GM10248 (cell line): ENCODE measurements around the gene SUMF1.

ENCODE experiments used
- CTCF ChIA-PET: fragments of 300-600 bp; sonication (Branson Sonifier 250); formaldehyde crosslinking; extraction: SDS; loops from one replicate; lab custom pipeline; 2021; ENCODE audit warnings: antibody characterized with exemption; lab: Yijun Ruan, JAX
- POLR2A ChIA-PET: fragments of 350-650 bp; sonication (Branson Sonifier 250); formaldehyde crosslinking; extraction: SDS; loops from one replicate; lab custom pipeline; 2020; ENCODE audit warnings: antibody characterized with exemption; lab: Yijun Ruan, JAX
- DNase-seq: peaks from one replicate; pipeline ENCODE4 v3.0.0; 2012; ENCODE audit errors: extremely low spot score
- TF ChIP-seq, protein P1 (sequence below): IDR thresholded peaks from 2 replicates; pipeline ENCODE4 v1.5.1; 2012; ENCODE audit warnings: mild to moderate bottlenecking, low read depth; ENCODE audit errors: extremely low read depth, missing control alignments, control extremely low read depth

SUMF1 gene

DNA sequence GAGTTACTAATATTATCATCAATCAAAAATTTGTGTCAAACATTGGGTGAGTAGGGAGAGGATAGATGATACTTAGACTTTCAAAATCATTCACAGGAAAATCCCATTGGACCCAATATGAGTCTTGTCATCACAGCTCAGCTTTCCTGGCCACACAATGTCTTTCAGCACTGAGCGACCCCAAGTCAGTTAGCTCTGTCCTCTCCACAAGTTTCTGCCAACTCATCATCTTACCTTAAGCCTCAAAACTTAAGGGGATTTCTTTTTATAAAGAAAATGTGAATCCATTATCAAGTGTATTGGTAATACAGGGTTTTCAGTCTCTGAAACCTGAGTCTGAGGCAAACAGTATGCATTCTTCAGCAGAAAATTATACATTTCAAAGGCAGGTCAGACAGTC lies 55.8 kb downstream of the SUMF1 start:
- DNase-seq: no peak
- POLR2A ChIA-PET: no interaction called here
- TF ChIP-seq, protein P1, sequence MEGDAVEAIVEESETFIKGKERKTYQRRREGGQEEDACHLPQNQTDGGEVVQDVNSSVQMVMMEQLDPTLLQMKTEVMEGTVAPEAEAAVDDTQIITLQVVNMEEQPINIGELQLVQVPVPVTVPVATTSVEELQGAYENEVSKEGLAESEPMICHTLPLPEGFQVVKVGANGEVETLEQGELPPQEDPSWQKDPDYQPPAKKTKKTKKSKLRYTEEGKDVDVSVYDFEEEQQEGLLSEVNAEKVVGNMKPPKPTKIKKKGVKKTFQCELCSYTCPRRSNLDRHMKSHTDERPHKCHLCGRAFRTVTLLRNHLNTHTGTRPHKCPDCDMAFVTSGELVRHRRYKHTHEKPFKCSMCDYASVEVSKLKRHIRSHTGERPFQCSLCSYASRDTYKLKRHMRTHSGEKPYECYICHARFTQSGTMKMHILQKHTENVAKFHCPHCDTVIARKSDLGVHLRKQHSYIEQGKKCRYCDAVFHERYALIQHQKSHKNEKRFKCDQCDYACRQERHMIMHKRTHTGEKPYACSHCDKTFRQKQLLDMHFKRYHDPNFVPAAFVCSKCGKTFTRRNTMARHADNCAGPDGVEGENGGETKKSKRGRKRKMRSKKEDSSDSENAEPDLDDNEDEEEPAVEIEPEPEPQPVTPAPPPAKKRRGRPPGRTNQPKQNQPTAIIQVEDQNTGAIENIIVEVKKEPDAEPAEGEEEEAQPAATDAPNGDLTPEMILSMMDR: no peak
- CTCF ChIA-PET: interaction anchor here (1.1 to 1.3 kb wide), 2 partner anchors 12 to 26 kb away, joined by 3 to 4 read pairs; no protein-coding TSS in a partner anchor

DNA sequence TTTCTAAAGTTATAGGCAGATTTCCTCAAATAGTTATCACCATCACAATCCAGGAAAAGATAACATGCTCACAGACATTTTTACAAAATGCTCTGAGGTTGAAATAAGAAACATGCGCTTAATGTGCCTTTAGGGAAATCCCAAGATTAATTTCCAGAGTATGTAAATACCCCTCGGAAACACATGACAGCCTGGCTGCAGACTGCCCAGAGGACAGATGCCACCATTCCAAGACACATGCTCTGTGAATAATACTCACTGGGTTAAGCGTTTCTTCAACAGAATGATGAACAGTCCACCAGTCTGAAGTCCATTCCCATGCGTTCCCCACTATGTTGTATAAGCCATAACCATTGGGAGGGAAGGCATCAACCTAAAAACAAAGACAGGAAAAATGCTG lies 56.5 kb downstream of the SUMF1 start:
- ChIA-PET POLR2A (no interaction called here), CTCF (interaction anchor here (1.1 kb wide), 1 partner anchor 27 kb away, joined by 3 read pairs; no protein-coding TSS in a partner anchor)
- no peak for DNase-seq
- TF ChIP-seq, protein P1: no peak

DNA sequence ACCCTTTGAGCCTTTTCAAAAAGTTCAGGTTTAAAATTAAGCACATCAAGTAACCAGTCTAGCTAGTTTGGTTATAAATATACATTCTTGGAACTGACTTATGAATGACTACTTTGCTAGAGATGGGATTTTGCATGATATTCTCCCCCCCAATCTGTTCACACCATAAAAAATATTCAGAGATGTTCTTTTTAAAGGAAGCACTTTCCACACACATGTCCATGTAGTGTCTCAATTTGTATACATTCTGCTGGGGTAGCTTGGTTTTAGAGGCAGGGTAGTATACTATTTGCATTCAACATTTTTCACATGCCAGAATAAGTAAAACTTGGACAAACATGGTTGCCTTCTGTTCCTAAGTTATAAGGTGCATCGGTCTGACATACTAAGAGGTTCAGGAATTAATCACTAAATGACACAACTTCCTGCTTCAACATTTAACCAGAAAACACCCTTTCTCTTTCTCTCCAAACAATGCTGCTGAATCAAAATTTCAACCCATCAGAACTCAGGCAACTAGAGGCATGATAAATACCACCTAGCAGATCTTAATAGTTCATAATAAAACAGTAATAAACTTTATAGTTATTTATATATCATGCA lies 57.0 kb downstream of the SUMF1 start:
- POLR2A ChIA-PET: no interaction called here
- peak; percentile 15 for DNase-seq
- CTCF ChIA-PET: interaction anchor here (1.1 to 3.1 kb wide), 4 partner anchors 11 to 59 kb away, joined by 3 to 14 read pairs (median 3); no protein-coding TSS in a partner anchor
- TF ChIP-seq, protein P1: no peak

DNA sequence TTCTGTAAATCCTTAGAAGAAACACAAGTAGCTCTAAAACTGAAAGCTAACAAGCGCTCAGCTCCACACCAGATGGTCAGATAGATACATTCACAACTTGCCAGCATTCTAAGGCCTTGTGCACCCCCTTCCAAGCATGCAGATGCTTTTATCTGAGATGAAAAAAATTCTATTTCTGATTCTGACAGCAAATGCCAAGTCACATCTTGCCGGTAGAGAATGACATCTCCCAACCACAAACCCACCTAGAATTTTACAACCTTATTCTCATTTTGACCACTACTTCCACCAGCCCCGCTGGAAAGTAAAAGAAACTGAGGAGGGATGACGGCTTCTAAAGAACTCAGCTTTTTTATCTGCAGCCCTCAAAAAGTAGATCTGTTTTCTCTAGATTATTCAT lies 57.7 kb downstream of the SUMF1 start:
- CTCF ChIA-PET: interaction anchor here (1.2 to 3.1 kb wide), 4 partner anchors 11 to 60 kb away, joined by 3 to 14 read pairs (median 4); no protein-coding TSS in a partner anchor
- POLR2A ChIA-PET: no interaction called here

DNA sequence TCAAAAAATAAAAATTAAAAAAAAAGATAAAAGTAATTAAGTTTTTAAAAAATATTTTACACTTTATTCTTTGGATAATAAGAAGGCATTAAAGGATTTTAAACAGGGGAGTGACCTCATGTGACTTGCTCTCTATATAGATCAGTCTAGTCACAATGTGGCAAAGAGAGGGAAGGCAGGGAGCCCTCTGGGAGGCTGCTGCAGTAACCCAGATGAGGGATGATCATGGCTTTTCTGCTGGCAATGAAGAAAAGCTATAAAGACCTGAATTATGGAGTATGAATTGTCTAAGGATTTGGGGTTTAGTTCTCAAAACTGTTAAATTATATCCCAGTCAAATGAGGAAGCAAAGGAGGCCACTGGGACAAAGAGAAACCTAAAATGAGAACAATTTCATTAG lies 58.1 kb downstream of the SUMF1 start:
- TF ChIP-seq, protein P1: no peak
- no peak for DNase-seq
- POLR2A ChIA-PET: no interaction called here
- CTCF ChIA-PET: interaction anchor here (1.2 to 3.1 kb wide), 4 partner anchors 10 to 60 kb away, joined by 3 to 14 read pairs (median 4); no protein-coding TSS in a partner anchor

More for the DNA sequence above, 57.7 kb downstream of the SUMF1 start:
- DNase-seq: no peak
- TF ChIP-seq, protein P1: no peak

DNA sequence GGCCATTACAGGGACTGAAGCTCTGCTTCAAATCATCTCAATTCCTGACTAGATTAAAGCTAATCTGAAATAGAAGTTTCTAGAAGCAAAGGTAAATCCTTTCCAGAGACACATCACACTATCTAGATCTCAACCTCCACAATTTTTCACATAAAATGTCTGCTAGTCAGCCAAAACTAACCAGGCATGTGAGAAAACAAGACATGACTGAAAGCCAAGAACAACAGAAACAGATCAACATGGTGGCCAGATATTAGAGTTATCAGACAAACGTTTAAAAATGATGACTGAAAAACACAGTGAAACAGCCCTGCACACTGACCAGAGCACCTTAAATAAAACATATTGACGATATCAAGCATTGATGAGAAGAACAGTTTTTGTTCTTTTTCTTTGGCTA lies 59.1 kb downstream of the SUMF1 start:
- ChIA-PET CTCF (interaction anchor here (3.1 kb wide), 1 partner anchor 14 kb away, joined by 14 read pairs; no protein-coding TSS in a partner anchor), POLR2A (no interaction called here)
- no peak for DNase-seq
- TF ChIP-seq, protein P1: no peak
